ENCODE measurements around the gene SURF4. TPM values are rescaled to one million over a fixed set of nuclear protein-coding genes. Genes with fewer than 3 reads are reported as not detected.

Gene SURF4
- total RNA-seq, 1 donor from 2014 or later: 190 TPM

DNA sequence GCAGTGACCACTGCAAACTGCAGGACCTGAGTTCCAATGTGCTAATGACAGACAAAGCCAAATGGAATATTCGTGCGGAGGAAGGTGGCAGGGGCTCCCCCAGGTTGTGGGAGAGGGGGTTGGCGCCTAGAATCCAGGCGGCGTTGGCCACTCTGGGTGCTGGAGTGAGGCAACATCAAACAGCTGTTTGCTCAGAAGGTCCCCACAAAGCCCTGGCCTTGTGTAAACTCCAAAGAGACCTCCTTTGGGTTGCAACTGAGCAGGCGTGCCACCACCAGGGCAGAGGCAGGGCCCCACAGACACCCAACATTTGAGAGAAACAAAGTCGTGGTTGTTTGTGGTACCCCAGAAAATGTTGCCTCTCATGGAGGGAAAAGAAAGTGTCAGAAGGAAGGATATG is 14.9 kb upstream of the SURF4 start:
- no peaks in the 10 kb centered on the region for H3K4me1 Mint-ChIP-seq (ENCODE audit: unreplicated experiment)
- no peak overlapping the region for H3K27ac Mint-ChIP-seq (ENCODE audit: unreplicated experiment)
- H3K4me3 Mint-ChIP-seq (ENCODE audit: unreplicated experiment): no peak overlapping the region
- no peaks in the 10 kb centered on the region for H3K9me3 Mint-ChIP-seq (ENCODE audit: unreplicated experiment)
- TF ChIP-seq, protein P1, sequence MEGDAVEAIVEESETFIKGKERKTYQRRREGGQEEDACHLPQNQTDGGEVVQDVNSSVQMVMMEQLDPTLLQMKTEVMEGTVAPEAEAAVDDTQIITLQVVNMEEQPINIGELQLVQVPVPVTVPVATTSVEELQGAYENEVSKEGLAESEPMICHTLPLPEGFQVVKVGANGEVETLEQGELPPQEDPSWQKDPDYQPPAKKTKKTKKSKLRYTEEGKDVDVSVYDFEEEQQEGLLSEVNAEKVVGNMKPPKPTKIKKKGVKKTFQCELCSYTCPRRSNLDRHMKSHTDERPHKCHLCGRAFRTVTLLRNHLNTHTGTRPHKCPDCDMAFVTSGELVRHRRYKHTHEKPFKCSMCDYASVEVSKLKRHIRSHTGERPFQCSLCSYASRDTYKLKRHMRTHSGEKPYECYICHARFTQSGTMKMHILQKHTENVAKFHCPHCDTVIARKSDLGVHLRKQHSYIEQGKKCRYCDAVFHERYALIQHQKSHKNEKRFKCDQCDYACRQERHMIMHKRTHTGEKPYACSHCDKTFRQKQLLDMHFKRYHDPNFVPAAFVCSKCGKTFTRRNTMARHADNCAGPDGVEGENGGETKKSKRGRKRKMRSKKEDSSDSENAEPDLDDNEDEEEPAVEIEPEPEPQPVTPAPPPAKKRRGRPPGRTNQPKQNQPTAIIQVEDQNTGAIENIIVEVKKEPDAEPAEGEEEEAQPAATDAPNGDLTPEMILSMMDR (IDR thresholded peaks at IDR 0.05): no peak
- peaks cover 12% of the 10 kb centered on the region for H3K27me3 Mint-ChIP-seq (ENCODE audit: unreplicated experiment)
- DNase-seq (ENCODE audit: extremely low spot score, unreplicated experiment): no peak
- no peaks in the 10 kb centered on the region for H3K36me3 Mint-ChIP-seq (ENCODE audit: unreplicated experiment)

DNA sequence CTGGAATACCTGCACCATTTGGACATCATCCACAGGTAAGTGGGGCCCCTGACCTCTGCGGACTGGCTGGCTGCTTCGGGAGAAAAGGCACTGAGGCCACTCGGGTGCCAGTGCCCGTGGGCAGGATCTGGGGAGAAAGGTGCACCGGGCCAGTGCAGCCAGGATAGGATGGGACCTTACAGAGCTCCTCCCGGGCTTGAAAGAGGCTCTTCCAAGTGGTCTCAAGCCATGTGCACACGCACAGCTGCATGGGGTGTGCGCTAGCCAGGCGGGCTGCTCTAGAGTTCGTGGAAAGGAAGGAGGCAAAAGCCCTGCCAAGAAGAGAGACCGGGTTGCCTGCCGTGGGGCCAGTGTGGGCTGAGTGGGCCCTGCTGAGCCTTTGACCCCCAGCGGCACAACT is 13.7 kb upstream of the SURF4 start:
- no peak overlapping the region for H3K27ac Mint-ChIP-seq (ENCODE audit: unreplicated experiment)
- no peak overlapping the region for H3K4me3 Mint-ChIP-seq (ENCODE audit: unreplicated experiment)
- peaks cover 2% of the 10 kb centered on the region for H3K27me3 Mint-ChIP-seq (ENCODE audit: unreplicated experiment)
- no peak for DNase-seq (ENCODE audit: extremely low spot score, unreplicated experiment)
- H3K9me3 Mint-ChIP-seq (ENCODE audit: unreplicated experiment): no peaks in the 10 kb centered on the region
- no peaks in the 10 kb centered on the region for H3K36me3 Mint-ChIP-seq (ENCODE audit: unreplicated experiment)
- TF ChIP-seq, protein P1 (IDR thresholded peaks at IDR 0.05): no peak
- H3K4me1 Mint-ChIP-seq (ENCODE audit: unreplicated experiment): no peaks in the 10 kb centered on the region

DNA sequence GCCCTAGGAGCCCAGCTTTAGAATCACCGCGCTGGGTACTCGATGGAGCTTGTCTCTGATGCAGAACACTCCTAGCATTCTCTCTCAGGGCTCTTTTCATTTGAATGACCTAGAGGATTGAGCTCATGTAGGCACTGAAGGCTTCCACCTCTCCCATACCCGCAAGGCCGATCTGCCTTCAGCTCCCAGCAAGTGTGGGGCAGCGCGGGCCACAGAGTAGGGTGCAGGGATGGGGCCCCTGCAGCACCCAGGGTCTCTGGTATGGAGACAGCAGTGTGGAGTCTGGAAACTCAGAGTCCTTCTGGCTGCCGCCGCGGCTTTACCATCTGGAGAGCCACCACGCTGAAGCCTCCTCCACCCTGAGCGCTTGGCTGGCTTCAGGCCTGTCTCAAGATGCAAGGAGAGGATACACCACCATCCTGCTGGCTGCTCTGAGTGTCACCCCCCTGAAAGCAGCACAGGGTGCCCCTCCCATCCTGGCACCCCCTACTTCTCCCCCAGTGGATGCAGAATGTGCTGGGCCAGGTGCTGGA is 13.2 kb upstream of the SURF4 start:
- Mint-ChIP-seq H3K9me3 (ENCODE audit: unreplicated experiment) (no peaks in the 10 kb centered on the region), H3K27me3 (ENCODE audit: unreplicated experiment) (peaks cover 2% of the 10 kb centered on the region), H3K4me1 (ENCODE audit: unreplicated experiment) (no peaks in the 10 kb centered on the region), H3K27ac (ENCODE audit: unreplicated experiment) (no peak overlapping the region), H3K36me3 (ENCODE audit: unreplicated experiment) (no peaks in the 10 kb centered on the region), H3K4me3 (ENCODE audit: unreplicated experiment) (no peak overlapping the region)
- TF ChIP-seq, protein P1 (IDR thresholded peaks at IDR 0.05): no peak
- no peak for DNase-seq (ENCODE audit: extremely low spot score, unreplicated experiment)

DNA sequence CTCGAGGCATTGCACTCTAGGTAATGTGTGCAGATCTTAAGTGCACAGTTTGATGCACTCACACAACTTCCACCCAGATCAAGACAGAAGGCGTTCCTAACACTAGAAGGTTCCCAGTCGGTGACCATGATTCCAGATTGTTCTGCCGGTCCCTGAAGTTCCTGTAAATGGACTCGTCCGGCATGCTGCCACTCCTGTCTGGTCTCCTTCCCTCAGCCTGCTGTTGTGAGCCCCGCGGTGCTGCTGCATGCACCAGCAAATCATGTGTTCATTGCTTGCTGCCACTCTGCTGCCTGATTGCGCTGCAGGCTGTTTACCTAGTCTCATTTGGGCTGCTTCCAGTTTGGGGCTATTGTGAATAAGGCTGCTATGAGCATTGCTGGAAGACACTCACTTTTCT is 11.8 kb upstream of the SURF4 start:
- Mint-ChIP-seq H3K9me3 (ENCODE audit: unreplicated experiment) (no peaks in the 10 kb centered on the region), H3K27ac (ENCODE audit: unreplicated experiment) (no peak overlapping the region), H3K4me1 (ENCODE audit: unreplicated experiment) (no peaks in the 10 kb centered on the region), H3K36me3 (ENCODE audit: unreplicated experiment) (no peaks in the 10 kb centered on the region), H3K4me3 (ENCODE audit: unreplicated experiment) (no peak overlapping the region), H3K27me3 (ENCODE audit: unreplicated experiment) (peaks cover 2% of the 10 kb centered on the region)
- TF ChIP-seq, protein P1 (IDR thresholded peaks at IDR 0.05): no peak
- DNase-seq (ENCODE audit: extremely low spot score, unreplicated experiment): no peak

DNA sequence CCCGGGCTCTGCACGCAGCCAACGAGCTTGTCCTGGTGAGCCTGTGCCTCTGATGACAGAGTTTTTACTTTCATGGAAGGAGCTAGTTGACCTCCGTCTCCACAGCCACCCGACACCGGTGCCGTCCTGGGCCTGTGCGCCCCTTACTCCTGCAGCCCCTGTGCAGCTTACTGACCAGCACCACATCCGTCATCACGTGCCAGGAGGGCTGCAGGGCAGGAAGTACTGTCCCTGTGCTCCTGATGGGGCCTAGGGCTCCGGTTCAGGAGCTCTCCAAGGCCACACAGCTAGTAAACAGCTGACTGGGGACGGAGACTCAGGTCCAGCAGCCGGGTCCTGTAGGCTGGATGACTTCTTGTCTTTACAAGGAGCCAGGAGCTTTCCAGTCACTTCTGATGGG is 10.5 kb upstream of the SURF4 start:
- H3K27me3 Mint-ChIP-seq (ENCODE audit: unreplicated experiment): peaks cover 2% of the 10 kb centered on the region
- TF ChIP-seq, protein P1 (IDR thresholded peaks at IDR 0.05): no peak
- DNase-seq (ENCODE audit: extremely low spot score, unreplicated experiment): no peak
- no peak overlapping the region for H3K27ac Mint-ChIP-seq (ENCODE audit: unreplicated experiment)
- no peaks in the 10 kb centered on the region for H3K4me1 Mint-ChIP-seq (ENCODE audit: unreplicated experiment)
- H3K4me3 Mint-ChIP-seq (ENCODE audit: unreplicated experiment): no peak overlapping the region
- H3K9me3 Mint-ChIP-seq (ENCODE audit: unreplicated experiment): no peaks in the 10 kb centered on the region
- no peaks in the 10 kb centered on the region for H3K36me3 Mint-ChIP-seq (ENCODE audit: unreplicated experiment)

Data from osteocyte (in vitro differentiated cells).